GM10847 (cell line): ENCODE results near the gene CLEC16A.

Source experiments
- POLR2A ChIP-seq: IDR thresholded peaks from 2 replicates; pipeline ENCODE4 v1.6.1; 2011; ENCODE audit not compliant: insufficient read length; ENCODE audit errors: extremely low read depth

The CLEC16A gene

DNA sequence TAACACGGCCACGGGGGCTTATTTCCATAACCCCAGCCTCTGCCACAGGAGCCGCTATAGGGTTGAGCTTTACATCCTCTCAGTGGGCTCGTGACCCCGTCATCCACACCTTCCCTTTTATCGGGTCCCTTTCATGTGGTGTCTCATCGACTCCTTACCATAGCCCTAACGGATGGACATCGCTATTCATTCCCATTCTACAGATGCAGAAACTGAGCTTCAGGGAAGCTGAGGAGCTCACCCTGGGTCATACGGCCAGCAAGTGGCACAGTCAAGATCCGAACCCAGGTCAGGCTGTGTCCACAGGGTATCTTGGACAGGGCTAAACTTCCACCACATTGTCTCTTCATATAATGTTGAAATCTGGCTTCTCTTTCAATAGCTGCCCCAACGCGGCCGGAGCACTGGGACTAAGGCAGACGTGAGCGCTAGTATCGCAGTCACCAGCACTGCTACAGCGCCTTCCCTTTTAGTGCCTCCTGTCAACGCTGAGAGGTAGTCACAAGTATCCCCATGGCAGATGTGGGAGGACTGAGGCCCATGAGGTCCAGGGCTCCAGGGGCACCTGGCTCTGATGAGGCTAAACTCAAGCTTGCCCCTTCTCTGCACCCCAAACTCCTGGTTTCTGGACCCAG is 260.8 kb downstream of the CLEC16A start:
- no peak for TF ChIP-seq POLR2A

DNA sequence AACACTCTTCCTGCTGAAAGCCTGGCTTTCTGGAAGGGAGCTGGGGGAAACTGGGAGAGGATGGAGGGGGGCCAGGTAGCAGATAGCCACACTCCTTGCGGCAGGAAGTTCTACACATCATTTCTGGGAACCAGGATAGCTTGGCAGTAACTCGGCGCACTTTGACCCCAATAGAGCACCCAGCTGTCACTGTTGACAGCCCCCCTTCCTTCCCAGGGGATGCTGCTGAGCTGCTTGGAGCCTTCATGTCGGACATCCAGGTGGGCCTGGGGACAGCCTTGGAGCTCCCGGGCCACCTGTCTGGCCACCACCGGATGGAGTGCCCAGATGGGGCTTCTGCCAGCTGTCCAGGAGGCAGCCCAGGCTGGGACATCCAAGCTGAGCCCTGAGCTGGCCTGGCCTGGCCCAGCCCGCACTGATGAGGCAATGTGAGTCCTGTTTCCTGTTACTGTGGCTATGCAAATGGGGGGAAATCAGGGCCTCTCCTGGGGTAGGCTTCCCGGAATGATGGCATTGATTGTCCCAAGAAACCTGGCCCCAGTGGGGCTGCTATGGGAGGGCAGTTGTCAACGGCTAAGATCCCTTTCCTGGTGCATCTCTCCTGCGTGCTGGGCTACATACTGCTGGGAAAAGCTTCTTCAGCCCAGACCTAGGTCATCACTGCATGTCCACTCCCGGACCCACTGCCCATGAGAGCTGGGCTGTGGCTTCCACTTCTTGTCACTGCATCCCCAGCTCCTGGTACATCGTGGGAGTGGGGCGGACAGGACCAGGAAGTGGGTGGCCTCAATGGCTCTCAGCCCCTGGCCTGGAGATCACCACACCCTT is 261.6 kb downstream of the CLEC16A start:
- TF ChIP-seq POLR2A = peak; percentile 12

DNA sequence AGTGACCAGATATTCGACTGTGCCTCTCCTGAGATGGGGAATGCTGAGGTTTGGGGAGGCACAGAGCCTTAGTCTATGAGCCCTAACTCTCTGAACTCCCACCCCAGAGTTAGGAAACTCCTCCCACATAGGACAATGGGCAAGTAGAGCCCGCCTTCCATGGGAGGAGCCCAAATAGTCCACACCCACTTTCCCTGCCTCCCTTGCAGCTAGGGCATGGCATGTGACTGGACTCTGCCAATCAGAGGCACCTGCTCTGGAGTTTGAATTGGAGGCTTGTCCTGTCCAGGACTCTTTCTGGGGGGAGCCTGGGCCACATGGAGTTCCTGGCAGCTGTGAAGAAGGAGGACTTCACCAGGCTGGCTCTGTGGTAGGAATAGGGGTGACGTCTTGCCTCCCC is 263.3 kb downstream of the CLEC16A start:
- TF ChIP-seq POLR2A = no peak

DNA sequence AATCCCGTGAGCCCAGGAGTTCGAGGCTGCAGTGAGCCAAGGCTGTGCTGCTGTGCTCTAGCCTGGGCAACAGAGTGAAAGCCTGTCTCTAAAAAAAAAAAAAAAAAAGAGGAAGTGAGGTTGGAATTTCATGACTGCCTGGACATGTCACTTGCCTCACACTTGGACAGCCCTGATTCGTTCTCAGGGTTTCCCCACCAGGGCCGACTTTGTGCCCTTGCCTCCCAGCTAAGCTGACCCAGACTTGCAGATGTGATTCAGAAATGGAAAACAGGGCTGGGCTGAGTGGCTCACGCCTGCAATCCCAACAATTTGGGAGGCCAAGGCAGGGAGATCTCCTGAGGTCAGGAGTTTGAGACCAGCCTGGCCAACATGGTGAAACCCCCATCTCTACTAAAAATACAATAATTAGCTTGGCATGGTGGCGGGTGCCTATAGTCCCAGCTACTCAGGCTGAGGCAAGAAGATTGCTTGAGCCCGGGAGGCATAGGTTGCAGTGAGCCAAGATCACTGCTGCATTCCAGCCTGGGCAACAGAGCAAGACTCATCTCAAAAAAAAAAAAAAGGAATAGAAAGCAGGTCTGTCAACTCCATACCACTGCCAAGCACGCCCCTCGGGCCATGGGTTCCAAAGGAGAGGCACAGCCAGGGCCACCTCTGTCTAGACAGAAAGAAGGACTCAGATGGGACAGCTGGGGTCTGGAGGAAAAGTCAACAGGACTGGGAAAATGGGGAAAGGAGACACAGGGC is 264.7 kb downstream of the CLEC16A start:
- TF ChIP-seq POLR2A = no peak

DNA sequence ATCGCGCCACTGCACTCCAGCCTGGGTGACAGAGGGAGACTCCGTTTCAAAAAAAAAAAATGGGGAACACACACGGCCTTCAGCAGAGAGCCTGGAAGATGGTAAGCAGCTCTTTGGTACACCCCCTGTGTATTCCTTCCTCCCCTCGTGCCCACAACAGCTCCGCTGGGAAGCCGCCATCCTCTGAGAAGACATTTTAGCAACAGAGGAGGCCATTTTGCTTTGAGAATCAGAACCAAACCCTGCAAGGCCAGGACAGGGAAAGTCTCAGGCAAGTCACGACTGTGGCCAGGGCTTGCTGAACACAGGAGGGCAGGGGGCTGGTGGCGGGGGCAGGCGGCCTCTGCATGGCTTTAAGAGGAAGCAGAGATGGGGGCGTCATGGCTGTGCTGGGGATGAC is 265.9 kb downstream of the CLEC16A start:
- no peak for TF ChIP-seq POLR2A

DNA sequence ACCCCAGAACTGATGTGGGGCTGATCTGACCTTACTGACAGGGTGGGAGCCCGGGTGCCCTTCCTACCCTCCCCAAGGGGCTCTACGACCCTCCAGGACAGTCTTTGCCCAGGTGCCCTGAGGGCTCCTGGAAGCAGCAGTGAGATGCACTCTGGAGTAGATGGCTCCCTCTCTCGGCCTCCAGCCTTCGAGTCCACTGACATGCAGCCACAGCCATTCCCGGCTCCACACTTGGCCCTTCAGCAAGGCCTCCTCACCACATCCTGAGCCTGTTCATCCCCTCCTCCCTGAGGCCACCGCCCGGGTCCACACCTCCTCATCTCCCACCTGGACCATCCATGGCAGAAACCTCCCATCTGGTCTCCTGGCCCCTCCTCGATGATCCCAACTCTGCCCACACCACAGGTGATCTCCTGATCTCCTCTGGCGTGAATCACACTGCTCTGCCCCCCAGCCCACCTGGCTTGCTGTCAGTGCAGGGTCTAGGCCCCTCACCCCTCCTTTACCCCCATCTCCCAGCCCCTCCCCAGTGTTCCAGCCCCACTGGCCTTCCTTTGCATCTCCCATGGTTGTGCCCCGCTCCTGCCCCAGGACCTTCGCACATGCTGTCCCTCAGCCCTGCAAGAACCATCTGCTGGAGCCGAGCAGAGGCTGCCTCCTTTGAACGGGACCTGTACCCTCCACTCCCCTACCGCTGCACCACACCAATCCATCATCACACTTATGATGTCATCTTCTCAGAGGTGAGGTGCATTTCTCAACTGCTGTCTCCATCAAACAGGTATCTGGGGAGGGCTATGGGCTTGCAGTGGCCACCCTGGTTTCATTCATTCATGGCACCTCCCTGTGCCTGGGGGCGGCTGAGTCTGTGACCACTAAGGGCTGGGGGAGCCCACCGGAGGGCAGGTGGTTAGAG is 267.0 kb downstream of the CLEC16A start:
- TF ChIP-seq POLR2A = no peak

DNA sequence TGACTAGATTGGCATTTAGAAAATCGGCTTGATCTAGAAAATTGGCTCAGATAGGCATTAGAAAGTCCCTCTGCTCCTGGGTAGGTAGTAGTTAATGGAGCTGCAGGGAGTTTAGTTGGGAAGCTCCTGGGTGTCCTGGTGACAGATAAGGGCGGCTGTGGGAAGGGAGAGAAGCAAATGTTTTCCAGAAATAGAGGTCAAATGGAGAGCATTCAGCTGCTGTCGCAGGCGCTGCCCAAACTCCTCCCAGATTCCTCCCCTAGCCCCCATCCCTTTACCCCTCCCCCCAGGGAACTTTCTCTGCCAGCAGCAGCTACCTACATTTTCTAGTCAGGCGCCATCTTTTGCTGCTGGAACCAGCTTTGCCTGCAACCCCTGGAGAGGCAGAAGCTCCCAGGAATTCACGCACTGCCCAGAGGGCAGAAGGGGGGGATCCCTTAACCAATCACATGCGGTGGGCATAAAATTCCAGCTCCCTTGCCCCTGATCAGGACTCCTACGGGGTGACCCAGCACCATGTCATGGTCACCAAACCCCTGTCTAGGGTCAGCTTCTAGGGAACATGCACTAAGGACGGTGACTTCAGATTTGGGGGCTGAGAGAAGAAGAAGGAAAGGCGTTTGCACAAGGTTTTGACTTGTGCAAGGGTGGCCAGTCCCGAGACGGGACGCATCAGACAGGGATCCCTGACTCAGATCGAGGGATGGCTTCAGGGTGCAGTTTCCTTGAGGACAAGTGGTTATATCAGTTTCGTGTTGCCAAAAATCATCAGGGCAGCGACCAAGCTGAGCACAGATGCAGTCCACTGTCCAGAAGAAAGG is 267.8 kb downstream of the CLEC16A start:
- no peak for TF ChIP-seq POLR2A

DNA sequence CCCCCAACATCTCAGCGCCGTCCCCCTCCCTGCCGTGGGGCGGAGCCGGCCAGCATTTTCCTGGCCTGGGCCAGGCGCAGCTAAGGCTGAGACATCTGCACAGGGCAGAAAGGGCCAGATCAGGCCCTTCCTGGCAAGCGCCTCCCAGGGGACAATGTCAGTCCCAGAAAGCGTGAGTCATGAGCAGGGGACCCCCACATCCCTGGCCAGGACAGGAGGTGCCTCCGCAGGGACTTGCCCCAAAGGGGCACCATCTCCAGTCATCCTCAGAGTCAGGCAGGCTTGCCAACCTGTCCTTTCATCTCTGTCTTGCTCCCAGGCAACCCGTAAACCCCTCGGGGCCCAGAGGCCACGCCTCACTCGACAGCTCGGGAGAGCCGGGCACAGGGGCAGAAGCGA is 268.4 kb downstream of the CLEC16A start:
- TF ChIP-seq POLR2A = no peak

DNA sequence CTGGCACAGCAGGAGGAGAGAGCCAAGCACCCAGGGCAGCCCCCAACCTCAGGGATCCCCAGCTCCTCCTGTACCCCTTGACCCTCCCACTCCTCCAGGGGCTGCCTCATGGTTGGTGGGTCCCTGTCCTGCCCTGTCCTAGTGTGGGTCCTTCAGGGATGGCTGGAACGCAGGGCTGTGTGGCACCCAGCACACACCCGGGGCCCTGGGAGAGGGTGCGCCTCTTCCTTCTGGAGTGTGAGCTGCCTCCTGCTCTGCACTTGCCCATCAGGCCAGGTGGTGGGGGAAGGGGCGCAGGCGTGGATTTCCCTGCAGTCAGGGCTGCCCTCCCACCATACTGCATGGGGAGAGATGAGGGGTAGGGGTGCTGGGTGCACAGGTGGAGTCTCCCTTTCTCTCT is 269.0 kb downstream of the CLEC16A start:
- no peak for TF ChIP-seq POLR2A

DNA sequence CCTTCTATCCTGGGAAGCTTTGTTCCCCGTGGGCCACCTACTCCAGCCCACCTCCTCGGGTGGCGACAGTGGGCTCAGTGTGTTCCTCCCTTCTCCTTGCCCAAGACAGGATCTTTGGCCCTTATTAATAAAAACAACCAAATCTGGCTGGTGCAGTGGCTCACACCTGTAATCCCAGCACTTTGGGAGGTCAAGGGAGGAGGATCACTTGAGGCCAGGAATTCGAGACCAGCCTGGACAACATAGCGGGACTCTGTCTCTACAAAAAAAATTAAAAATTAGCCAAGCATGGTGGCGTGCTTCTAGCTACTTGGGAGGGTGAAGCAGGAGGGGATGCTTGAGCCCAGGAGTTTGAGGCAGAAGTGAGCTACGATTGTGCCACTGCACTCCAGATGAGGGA is 269.4 kb downstream of the CLEC16A start:
- no peak for TF ChIP-seq POLR2A

DNA sequence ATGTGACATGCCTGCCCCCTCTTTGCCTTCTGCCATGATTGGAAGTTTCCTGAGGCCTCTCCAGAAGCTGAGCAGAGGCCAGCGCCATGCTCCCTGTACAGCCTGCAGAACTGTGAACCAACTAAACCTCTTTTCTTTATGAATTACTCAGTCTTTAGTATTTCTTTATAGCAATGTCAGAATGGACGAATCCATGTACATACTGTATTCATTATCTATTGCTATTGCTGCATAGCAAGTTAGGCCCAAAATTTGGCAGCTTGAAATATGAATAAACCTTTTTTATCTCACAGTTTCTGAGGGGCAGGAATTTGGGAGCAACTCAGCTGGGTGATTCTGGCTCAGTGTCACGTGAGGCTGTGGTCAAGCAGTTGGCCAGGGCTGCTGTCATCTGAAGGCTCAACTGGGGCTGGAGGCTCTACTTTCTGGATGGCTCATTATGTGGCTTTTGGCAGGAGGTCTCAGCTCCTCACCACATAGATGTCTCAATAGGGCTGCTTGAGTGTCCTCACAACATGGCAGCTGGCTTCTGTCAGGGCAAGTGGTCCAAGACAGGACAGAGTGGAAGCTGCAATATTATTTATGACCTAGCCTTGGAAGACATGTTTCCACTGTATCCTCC is 271.7 kb downstream of the CLEC16A start:
- TF ChIP-seq POLR2A = no peak

DNA sequence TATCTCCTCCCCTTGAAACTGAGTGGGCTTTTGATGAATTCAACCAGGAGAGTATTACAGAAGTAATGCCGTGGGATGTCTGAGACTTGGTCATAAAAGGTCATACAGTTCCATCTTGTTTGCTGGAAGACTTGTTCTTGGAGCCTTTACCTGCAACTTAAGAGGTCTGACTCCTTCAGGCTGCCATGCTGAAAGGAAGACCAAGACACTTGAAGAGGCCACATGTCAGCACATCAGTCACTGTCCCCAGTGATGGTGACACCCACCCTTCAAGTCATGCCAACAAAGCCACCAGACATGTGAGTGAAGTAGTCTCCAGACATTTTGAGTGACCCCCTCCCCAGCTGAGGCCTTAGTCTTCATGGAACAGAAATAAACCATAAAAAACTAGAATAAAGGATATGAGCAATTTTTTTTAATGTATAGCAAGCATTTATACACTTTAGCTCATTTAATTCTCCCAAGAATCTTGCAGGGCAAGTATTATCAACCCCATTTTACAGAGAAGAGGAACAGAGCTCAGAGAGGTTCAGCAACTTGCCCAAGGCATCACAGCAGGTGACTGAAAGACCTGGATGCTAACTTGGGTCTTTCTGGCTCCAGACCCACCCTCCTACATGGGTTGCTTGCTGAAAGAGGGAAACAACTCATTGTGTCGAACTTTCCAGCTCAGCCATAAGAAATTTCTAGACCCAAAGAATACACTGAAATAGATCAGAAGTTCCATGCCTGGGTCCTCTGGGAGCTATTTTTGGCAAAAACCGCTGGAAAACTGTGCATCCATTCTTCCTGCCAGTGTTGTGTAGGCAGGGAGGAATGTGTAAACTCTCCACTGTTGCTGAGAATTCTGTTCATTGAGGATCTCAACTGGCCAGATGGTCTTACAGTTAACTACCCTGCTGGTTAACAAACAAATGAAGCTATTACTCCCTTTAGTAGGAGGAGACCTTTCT is 273.6 kb downstream of the CLEC16A start:
- no peak for TF ChIP-seq POLR2A

DNA sequence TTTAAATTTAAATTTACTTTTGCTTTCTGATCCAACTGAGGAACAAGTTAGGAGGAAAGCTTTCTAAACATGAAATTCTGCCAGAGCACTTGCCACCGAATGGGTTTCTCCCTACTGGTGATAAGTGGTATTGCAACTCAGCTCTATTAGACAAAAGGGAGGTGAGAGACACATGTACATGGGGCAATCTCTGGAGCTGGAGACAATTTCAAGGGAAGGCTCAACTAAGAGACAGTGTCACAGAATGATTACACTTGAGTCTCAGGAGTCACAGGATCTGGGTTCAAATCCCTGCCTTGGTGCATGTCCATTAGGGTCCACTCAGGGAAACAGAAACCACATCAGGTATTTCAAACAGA is 274.2 kb downstream of the CLEC16A start:
- TF ChIP-seq POLR2A = no peak
